PC-9 (cell line): ENCODE data around the gene GRIN3A.

Experiments
- EZH2 ChIP-seq: fragments of 200-600 bp; sonication (generic); IDR thresholded peaks from 2 replicates; pipeline ENCODE4 v1.8.0; 2017; ENCODE audit warnings: antibody characterized with exemption, low read depth
- TF ChIP-seq, protein P1 (sequence below): fragments of 200-600 bp; sonication (generic); conservative IDR thresholded peaks from 2 replicates; pipeline ENCODE4 v1.6.1; 2017; ENCODE audit warnings: mixed run types, antibody characterized with exemption, mild to moderate bottlenecking, moderate library complexity

DNA sequence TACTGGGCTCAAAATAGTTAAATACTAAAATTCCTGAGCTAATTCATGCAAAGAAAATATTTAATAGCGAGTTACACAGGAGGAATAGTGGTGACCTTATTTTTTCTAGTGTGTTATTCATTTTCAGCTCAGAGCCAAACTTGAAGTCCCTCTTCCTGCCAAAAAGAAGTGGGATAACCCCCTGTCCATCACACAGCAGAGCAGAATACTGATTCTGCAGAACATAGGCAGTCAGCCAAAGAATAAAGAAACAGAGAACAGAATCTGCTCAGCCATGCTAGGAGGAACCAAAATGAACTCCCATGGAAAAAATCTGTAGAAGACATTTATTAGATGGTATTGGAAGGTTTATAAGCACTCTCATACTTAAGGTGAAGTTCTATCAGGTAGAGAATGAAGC is 49.4 kb upstream of the GRIN3A start:
- TF ChIP-seq, protein P1, sequence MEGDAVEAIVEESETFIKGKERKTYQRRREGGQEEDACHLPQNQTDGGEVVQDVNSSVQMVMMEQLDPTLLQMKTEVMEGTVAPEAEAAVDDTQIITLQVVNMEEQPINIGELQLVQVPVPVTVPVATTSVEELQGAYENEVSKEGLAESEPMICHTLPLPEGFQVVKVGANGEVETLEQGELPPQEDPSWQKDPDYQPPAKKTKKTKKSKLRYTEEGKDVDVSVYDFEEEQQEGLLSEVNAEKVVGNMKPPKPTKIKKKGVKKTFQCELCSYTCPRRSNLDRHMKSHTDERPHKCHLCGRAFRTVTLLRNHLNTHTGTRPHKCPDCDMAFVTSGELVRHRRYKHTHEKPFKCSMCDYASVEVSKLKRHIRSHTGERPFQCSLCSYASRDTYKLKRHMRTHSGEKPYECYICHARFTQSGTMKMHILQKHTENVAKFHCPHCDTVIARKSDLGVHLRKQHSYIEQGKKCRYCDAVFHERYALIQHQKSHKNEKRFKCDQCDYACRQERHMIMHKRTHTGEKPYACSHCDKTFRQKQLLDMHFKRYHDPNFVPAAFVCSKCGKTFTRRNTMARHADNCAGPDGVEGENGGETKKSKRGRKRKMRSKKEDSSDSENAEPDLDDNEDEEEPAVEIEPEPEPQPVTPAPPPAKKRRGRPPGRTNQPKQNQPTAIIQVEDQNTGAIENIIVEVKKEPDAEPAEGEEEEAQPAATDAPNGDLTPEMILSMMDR, result no peak
- no peak for TF ChIP-seq EZH2
